ENCODE measurements around the gene WWOX. TPM values are rescaled to one million over a fixed set of nuclear protein-coding genes. Genes with fewer than 3 reads are reported as not detected.

Gene WWOX
- total RNA-seq, 1 experiment from 2014 or later, result 28.3 TPM

DNA sequence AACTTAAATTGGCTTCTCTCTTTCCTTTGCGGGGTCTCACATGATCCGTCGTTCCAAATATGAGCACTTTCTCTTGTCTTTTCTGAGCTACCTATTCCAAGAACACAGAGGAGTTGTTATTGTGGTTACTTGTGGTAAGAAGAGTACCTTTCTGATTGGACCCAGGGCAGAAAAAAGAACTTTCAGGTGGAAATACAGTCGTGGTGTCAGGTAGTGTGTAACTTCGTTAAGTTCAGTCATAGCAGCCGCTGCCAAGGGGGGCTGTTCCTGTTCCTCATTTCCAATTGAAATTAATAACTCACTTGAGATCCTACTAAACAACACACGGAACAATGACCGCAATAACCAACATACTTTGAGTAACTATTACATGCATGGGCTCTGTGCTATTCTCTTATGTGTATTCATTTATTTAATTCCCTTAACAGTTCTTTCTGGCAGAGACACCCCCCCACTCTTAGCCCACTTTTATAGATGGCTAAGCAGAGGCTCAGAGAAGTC, 819.4 kb downstream of the WWOX start:
- no peak overlapping the region for H3K4me3 ChIP-seq (ENCODE audit: low read length)
- no peak overlapping the region for H2AFZ ChIP-seq (ENCODE audit: low read length)
- BruUV-seq (replicated peaks), result no TSS peak
- ATAC-seq (no peak), DNase-seq (no peak)
- intact Hi-C loops (cut with micrococcal nuclease), result no loop called here
- no peak overlapping the region for H3K9ac ChIP-seq (ENCODE audit: low read length)
- H4K20me1 ChIP-seq (ENCODE audit: low read length), result no peaks in the 10 kb centered on the region
- H3K9me2 ChIP-seq (replicated peaks; ENCODE audit: low read length), result no peaks in the 10 kb centered on the region
- no peaks in the 10 kb centered on the region for H3F3A ChIP-seq (ENCODE audit: low read length, unreplicated experiment)
- no peak overlapping the region for H3K4me2 ChIP-seq (ENCODE audit: low read length)
- ChIA-PET CTCF (no interaction called here), POLR2A (ENCODE audit: unreplicated experiment) (no interaction called here)
- no peaks in the 10 kb centered on the region for H3K4me1 ChIP-seq (ENCODE audit: insufficient read depth, low read length)
- no peaks in the 10 kb centered on the region for H3K79me2 ChIP-seq (ENCODE audit: low read length)
- H3K27me3 ChIP-seq (ENCODE audit: low read length), result no peaks in the 10 kb centered on the region
- TF ChIP-seq, protein P1, sequence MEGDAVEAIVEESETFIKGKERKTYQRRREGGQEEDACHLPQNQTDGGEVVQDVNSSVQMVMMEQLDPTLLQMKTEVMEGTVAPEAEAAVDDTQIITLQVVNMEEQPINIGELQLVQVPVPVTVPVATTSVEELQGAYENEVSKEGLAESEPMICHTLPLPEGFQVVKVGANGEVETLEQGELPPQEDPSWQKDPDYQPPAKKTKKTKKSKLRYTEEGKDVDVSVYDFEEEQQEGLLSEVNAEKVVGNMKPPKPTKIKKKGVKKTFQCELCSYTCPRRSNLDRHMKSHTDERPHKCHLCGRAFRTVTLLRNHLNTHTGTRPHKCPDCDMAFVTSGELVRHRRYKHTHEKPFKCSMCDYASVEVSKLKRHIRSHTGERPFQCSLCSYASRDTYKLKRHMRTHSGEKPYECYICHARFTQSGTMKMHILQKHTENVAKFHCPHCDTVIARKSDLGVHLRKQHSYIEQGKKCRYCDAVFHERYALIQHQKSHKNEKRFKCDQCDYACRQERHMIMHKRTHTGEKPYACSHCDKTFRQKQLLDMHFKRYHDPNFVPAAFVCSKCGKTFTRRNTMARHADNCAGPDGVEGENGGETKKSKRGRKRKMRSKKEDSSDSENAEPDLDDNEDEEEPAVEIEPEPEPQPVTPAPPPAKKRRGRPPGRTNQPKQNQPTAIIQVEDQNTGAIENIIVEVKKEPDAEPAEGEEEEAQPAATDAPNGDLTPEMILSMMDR (conservative IDR thresholded peaks at IDR 0.05; ENCODE audit: low read depth, low read length), result no peak
- TF ChIP-seq EZH2phosphoT487 (IDR thresholded peaks at IDR 0.05; ENCODE audit: borderline replicate concordance, low read length) (no peak), EZH2 (IDR thresholded peaks at IDR 0.05; ENCODE audit: low read length, unreplicated experiment) (no peak)
- H3K36me3 ChIP-seq (ENCODE audit: low read depth, low read length), result no peaks in the 10 kb centered on the region
- H3K27ac ChIP-seq (ENCODE audit: low read length), result no peak overlapping the region
- no peaks in the 10 kb centered on the region for H3K9me3 ChIP-seq (ENCODE audit: low read length)

DNA sequence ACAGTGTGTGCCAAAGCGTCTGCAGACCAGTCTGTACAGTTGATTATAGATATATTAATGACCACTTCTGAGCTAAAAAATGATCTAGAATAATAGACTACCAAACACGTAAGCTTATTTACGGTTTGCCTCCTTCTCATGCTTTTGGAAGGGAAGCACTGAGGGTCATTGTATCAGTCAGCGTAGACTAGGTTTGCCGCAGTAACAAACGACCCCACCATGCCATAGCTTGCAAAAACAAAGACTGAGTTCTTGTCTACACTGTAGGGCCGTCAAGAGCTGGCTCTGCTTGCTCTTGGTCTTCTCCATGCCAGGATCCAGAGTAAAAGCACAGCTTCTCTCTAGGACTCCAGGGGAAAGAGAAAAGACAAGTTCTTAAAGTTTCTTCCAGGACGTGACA, 820.4 kb downstream of the WWOX start:
- H3K79me2 ChIP-seq (ENCODE audit: low read length), result no peaks in the 10 kb centered on the region
- H3K4me3 ChIP-seq (ENCODE audit: low read length), result no peak overlapping the region
- no peaks in the 10 kb centered on the region for H3F3A ChIP-seq (ENCODE audit: low read length, unreplicated experiment)
- H4K20me1 ChIP-seq (ENCODE audit: low read length), result no peaks in the 10 kb centered on the region
- no peaks in the 10 kb centered on the region for H3K4me1 ChIP-seq (ENCODE audit: insufficient read depth, low read length)
- H3K9me3 ChIP-seq (ENCODE audit: low read length), result no peaks in the 10 kb centered on the region
- ChIA-PET POLR2A (ENCODE audit: unreplicated experiment) (no interaction called here), CTCF (no interaction called here)
- no peak overlapping the region for H3K9ac ChIP-seq (ENCODE audit: low read length)
- intact Hi-C loops (cut with micrococcal nuclease), result no loop called here
- H3K27me3 ChIP-seq (ENCODE audit: low read length), result no peaks in the 10 kb centered on the region
- no peak overlapping the region for H2AFZ ChIP-seq (ENCODE audit: low read length)
- no peak overlapping the region for H3K4me2 ChIP-seq (ENCODE audit: low read length)
- H3K36me3 ChIP-seq (ENCODE audit: low read depth, low read length), result no peaks in the 10 kb centered on the region
- TF ChIP-seq EZH2phosphoT487 (IDR thresholded peaks at IDR 0.05; ENCODE audit: borderline replicate concordance, low read length) (no peak), EZH2 (IDR thresholded peaks at IDR 0.05; ENCODE audit: low read length, unreplicated experiment) (no peak)
- TF ChIP-seq, protein P1 (conservative IDR thresholded peaks at IDR 0.05; ENCODE audit: low read depth, low read length), result no peak
- ATAC-seq (no peak), DNase-seq (no peak)
- no TSS peak for BruUV-seq (replicated peaks)
- no peaks in the 10 kb centered on the region for H3K9me2 ChIP-seq (replicated peaks; ENCODE audit: low read length)
- H3K27ac ChIP-seq (ENCODE audit: low read length), result no peak overlapping the region

DNA sequence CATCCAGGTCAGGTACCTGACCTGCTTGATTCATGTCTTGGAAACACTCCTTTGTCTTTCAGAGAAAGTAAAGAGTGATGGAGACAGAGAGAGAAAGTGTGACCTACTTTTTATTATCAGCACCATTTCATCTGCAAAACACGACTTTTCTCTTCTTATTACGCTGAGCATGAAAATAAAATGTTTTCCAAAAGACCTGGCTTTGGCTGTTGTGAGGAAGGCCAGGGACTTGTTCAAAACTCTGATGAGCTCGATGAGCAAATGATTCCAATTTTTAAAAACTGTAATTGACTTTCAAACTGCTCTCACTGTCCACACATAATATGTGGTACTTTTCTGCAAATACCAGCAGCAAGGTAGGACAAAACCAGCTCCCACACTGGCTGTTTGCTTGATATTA, 821.2 kb downstream of the WWOX start:
- Histone ChIP-seq H4K20me1 (ENCODE audit: low read length) (no peaks in the 10 kb centered on the region), H3K4me2 (ENCODE audit: low read length) (no peak overlapping the region), H3K9ac (ENCODE audit: low read length) (no peak overlapping the region), H3K27me3 (ENCODE audit: low read length) (no peaks in the 10 kb centered on the region), H3F3A (ENCODE audit: low read length, unreplicated experiment) (no peaks in the 10 kb centered on the region), H3K9me3 (ENCODE audit: low read length) (no peaks in the 10 kb centered on the region), H3K27ac (ENCODE audit: low read length) (no peak overlapping the region), H3K4me1 (ENCODE audit: insufficient read depth, low read length) (no peaks in the 10 kb centered on the region), H3K9me2 (replicated peaks; ENCODE audit: low read length) (no peaks in the 10 kb centered on the region), H3K36me3 (ENCODE audit: low read depth, low read length) (no peaks in the 10 kb centered on the region), H3K4me3 (ENCODE audit: low read length) (no peak overlapping the region), H3K79me2 (ENCODE audit: low read length) (no peaks in the 10 kb centered on the region), H2AFZ (ENCODE audit: low read length) (no peak overlapping the region)
- intact Hi-C loops (cut with micrococcal nuclease), result no loop called here
- TF ChIP-seq, protein P1 (conservative IDR thresholded peaks at IDR 0.05; ENCODE audit: low read depth, low read length), result no peak
- TF ChIP-seq EZH2phosphoT487 (IDR thresholded peaks at IDR 0.05; ENCODE audit: borderline replicate concordance, low read length) (no peak), EZH2 (IDR thresholded peaks at IDR 0.05; ENCODE audit: low read length, unreplicated experiment) (no peak)
- ChIA-PET POLR2A (ENCODE audit: unreplicated experiment) (no interaction called here), CTCF (no interaction called here)
- ATAC-seq (no peak), DNase-seq (no peak)
- BruUV-seq (replicated peaks), result no TSS peak
